ENCODE results near the gene CLIP2.

The CLIP2 gene

GRCh38 chr7:74271742-74272141, 17.5 kb upstream of the CLIP2 start:
- DNase-seq (ENCODE audit: low spot score) (no peak), FAIRE-seq (no peak)

- DNase-seq (ENCODE audit: low spot score): peak; percentile 91
- FAIRE-seq: peak; percentile 66
Observed at GRCh38 chr7:74272305-74273038, 16.7 kb upstream of the CLIP2 start.

- DNase-seq (ENCODE audit: low spot score): no peak
- FAIRE-seq: no peak
Observed at GRCh38 chr7:74275401-74275881, 13.8 kb upstream of the CLIP2 start.

GRCh38 chr7:74277636-74278035, 11.6 kb upstream of the CLIP2 start:
- DNase-seq (ENCODE audit: low spot score): no peak
- no peak for FAIRE-seq

- no peak for DNase-seq (ENCODE audit: low spot score)
- no peak for FAIRE-seq
Observed at GRCh38 chr7:74280985-74281384, 8.2 kb upstream of the CLIP2 start.

GRCh38 chr7:74282748-74283459, 6.3 kb upstream of the CLIP2 start:
- FAIRE-seq (no peak), DNase-seq (ENCODE audit: low spot score) (no peak)

GRCh38 chr7:74283858-74284447, 5.3 kb upstream of the CLIP2 start:
- no peak for DNase-seq (ENCODE audit: low spot score)
- no peak for FAIRE-seq

GRCh38 chr7:74284781-74285259, 4.4 kb upstream of the CLIP2 start:
- DNase-seq (ENCODE audit: low spot score) (no peak), FAIRE-seq (no peak)

GRCh38 chr7:74286131-74286530, 3.1 kb upstream of the CLIP2 start:
- FAIRE-seq (no peak), DNase-seq (ENCODE audit: low spot score) (no peak)

- DNase-seq (ENCODE audit: low spot score): no peak
- FAIRE-seq: no peak
Observed at GRCh38 chr7:74287303-74288033, 1.7 kb upstream of the CLIP2 start.

- FAIRE-seq (no peak), DNase-seq (ENCODE audit: low spot score) (no peak)
Observed at GRCh38 chr7:74288034-74288881, 949 bp upstream of the CLIP2 start.

GRCh38 chr7:74289659-74290552, 699 bp downstream of the CLIP2 start:
- peak; percentile 32 for FAIRE-seq
- peak; percentile 61 for DNase-seq (ENCODE audit: low spot score)

GRCh38 chr7:74290553-74290950, 1.3 kb downstream of the CLIP2 start:
- FAIRE-seq (no peak), DNase-seq (ENCODE audit: low spot score) (no peak)

- no peak for DNase-seq (ENCODE audit: low spot score)
- FAIRE-seq: no peak
Observed at GRCh38 chr7:74290981-74291441, 1.8 kb downstream of the CLIP2 start.

- DNase-seq (ENCODE audit: low spot score) (no peak), FAIRE-seq (no peak)
Observed at GRCh38 chr7:74291535-74291934, 2.3 kb downstream of the CLIP2 start.

GRCh38 chr7:74292757-74293576, 3.8 kb downstream of the CLIP2 start:
- no peak for DNase-seq (ENCODE audit: low spot score)
- FAIRE-seq: no peak

GRCh38 chr7:74293577-74293908, 4.3 kb downstream of the CLIP2 start:
- DNase-seq (ENCODE audit: low spot score): no peak
- no peak for FAIRE-seq

- no peak for DNase-seq (ENCODE audit: low spot score)
- FAIRE-seq: no peak
Observed at GRCh38 chr7:74294191-74294998, 5.2 kb downstream of the CLIP2 start.

Measured in urothelium cell line (cell line).